C4-2B (cell line): ENCODE results near the gene PRDX2.
"Not testable (repeated sequence)": the region's sequence is repeated elsewhere in the genome, so short reads cannot be mapped to it uniquely, and the experiment has no call there.

Experiments
- H3K27ac ChIP-seq: fragments of 450-650 bp; 2 replicates; pipeline ENCODE4 v1.5.1; 2017
- CTCF ChIP-seq: fragments of 450-650 bp; conservative IDR thresholded peaks from 2 replicates; pipeline ENCODE4 v1.5.1; 2017; ENCODE audit warnings: mild to moderate bottlenecking
- ZFX ChIP-seq: fragments of 450-650 bp; IDR thresholded peaks from 2 replicates; pipeline ENCODE4 v1.6.1; 2017

PRDX2 gene

GRCh38 chr19:12799742-12800465, 1.7 kb downstream of the PRDX2 start:
- TF ChIP-seq CTCF (no peak), ZFX (no peak)
- H3K27ac ChIP-seq: peak overlapping the region; percentile 98; the same call in 1 of the 2 replicates

- H3K27ac ChIP-seq: not testable (repeated sequence)
These were observed 4.0 kb downstream of the PRDX2 start for GRCh38 chr19:12797607-12798006.

- H3K27ac ChIP-seq: no peak overlapping the region
- no peak for TF ChIP-seq CTCF
- no peak for TF ChIP-seq ZFX
These were observed 4.4 kb downstream of the PRDX2 start for GRCh38 chr19:12797141-12797587.

GRCh38 chr19:12796146-12797071, 5.2 kb downstream of the PRDX2 start:
- H3K27ac ChIP-seq: peak overlapping the region; percentile 33
- no peak for TF ChIP-seq ZFX
- peak; percentile 96 for TF ChIP-seq CTCF

- H3K27ac ChIP-seq: peak overlapping the region; percentile 96
- TF ChIP-seq ZFX: no peak
- no peak for TF ChIP-seq CTCF
These were observed 6.6 kb downstream of the PRDX2 start for GRCh38 chr19:12794971-12795381.

- H3K27ac ChIP-seq: peak overlapping the region; percentile 96
- TF ChIP-seq CTCF (no peak), ZFX (no peak)
These were observed 7.2 kb downstream of the PRDX2 start for GRCh38 chr19:12794196-12794941.

GRCh38 chr19:12793290-12794195, 8.1 kb downstream of the PRDX2 start:
- H3K27ac ChIP-seq: peak overlapping the region; percentile 96
- TF ChIP-seq CTCF (no peak), ZFX (peak; percentile 8; the same call in 1 of the 2 replicates)
